Activated effector memory CD4-positive, alpha-beta T cell treated with anti-CD3 and anti-CD28 coated beads, Interleukin-2, amount 50 U/mL, for 16 hours (primary cell): ENCODE measurements around the gene PXDN.
"Not testable (repeated sequence)": the region's sequence is repeated elsewhere in the genome, so short reads cannot be mapped to it uniquely, and the experiment has no call there.

Source experiments
- DNase-seq: peaks from one replicate; pipeline ENCODE4 v3.0.0-alpha.2; 2020

PXDN gene

DNA sequence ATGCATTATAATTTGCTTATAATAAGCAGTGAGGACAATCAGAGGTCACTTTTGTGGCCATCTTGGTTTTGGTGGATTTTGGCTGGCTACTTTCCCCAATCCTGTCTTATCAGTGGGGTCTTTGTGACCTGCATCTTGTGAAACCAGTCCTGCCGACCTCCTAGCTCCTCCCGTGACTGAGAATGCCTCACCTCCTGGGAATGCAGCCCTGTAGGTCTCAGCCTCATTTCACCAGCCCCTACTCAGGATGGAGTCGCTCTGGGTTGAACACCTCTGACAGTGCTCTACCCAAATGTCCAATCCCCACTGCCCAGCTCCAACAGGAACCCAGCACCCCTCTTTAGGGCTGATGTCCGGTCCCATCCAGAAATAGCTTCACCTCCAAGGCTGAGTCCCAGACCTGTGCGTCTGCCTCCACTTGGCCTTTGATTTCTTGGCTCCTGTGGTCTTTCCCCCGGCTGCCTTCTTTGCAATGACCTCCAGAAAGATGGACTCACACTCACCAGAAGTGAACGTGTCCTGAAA lies 31.3 kb upstream of the PXDN start:
- no peak for DNase-seq

DNA sequence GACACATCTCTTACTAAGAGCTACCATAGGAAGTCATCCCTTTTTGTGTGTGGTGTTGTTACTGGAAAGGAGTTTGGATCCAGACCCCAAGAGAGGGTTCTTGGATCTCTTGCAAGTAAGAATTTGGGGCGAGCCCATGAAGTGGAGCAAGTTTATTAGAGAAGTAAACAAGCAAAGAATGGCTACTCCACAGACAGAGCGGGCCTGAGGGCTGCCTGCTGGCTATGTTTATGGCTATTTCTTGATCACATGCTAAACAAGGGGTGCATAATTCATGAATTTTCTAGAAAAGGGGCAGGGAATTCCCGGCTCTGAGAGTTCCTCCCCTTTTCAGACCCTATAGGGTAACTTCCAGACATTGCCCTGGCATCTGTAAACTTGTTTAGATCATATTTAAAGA lies 30.6 kb upstream of the PXDN start:
- no peak for DNase-seq

DNA sequence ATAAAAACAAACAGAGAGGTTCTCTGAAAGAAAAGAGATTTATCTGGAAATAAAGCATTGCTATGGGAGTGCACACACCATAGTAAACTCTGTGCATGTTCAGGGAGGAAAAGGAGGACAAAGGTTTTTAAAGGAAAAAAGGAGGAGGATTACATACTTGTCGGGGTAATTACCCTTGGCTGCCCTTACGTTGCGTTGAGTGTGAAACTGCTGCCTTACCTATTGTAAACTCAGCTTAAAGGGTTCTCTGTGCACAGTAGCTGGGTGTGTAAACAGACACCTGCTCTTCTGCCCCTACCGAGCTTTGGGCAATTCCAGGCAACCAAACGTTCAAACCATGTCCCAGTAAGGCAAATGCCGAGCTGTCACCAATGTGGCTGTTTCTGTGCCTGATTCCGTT lies 29.6 kb upstream of the PXDN start:
- peak; percentile 38 for DNase-seq

DNA sequence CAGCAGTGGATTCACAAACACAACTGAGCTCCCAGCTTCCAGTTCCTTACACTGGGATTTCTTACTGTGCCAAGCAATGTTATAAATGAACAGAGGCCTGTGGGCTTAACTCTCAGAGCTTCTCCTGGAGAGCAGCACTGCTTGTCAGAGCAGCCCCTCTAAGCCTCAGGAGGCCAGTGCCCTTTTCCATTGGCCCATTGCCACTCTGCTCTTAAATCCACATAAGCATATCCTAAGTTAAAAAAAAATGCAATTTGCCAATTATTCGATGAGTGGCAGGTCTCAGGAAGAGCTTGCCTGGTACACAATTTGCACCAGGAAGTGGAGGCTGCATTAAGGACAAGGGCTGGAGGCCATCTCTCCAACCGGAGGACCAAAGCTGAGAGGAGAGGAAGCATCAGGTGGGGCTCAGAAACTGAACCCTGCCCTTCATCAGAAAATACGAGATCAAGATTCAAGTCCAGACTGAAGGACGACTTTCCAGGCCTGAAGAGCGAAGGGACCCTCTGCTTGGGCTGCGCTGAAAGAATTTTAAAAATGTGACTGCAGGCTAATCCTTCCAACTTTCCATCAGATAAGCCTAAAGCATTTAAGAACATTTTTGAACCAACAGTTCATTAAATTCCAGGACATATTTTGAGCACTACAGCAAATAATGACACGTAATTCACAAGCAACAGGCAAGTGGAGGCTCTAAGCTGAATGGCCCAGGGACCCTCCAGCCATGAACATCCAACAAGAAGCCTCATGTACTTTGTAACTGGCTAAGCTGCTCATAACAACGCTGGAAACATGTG lies 28.4 kb upstream of the PXDN start:
- DNase-seq, result no peak

DNA sequence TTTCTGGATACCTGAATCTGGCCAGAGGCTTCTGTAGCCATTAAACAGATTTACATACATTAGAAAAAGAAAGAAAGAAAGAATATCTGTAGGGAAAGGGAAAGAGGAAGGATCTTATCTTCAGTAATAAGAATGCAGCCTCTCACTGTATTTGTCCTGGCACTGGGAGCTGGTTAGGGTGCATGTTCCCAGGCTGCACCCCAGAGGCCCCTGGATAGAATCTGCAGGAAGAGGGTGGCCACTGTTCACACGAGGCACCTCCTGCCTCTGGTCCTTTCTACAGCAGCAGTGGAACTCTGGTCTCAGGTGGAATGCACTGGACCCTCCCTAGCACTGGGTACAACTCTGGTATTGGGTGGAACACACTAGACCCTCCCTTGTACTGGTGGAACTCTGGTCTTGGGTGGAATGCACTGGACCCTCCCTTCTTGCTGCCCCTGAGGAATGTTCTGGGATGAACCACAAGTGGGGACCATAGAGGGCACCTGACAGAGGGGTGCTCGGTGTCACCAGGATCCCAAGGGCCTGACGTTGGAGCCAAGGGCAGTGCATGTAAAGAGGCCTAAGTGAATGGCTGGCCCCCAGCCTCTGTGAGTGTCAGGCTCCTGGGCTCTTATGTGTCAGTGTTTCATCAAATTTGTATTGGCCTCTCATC lies 27.4 kb upstream of the PXDN start:
- DNase-seq, result peak; percentile 39

DNA sequence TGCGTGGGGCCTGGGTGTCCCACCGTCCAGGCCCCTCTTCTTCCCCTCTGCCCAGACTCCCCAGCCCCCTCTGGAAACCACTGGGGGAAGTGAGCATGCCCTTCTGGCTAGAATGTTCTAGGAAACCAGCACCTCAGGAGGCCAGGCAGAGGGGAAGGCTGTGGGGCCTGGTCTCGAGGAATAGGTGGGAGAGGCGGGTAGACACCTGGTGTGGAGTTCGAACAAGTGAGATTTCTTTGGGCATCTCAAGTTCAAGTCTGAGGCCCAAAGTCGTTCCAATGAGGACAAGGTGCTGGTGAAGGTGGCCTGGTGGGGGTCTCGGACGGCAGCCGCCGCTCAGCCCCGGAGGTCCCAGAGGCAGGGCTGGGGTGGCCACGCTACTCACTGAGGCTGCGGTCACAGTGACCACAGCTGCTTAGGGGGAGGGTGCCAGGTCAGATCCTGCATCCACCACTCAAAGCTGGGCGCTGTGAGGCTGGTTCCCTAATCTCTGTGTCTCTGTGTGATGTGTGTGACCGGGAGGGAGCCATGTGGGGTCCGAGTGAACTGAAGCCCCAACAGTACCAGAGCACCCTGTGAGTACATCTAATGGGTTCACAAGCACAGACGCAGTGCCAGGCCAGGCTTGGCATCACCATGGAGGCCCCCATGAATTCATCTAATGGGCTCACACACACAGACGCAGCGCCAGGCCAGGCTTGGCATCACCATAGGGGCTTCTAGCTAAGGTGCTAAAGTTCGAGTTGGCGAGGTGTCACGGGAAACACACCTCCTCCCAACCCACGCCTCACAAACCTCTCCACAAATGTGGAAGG lies 26.5 kb upstream of the PXDN start:
- DNase-seq, result peak; percentile 48

DNA sequence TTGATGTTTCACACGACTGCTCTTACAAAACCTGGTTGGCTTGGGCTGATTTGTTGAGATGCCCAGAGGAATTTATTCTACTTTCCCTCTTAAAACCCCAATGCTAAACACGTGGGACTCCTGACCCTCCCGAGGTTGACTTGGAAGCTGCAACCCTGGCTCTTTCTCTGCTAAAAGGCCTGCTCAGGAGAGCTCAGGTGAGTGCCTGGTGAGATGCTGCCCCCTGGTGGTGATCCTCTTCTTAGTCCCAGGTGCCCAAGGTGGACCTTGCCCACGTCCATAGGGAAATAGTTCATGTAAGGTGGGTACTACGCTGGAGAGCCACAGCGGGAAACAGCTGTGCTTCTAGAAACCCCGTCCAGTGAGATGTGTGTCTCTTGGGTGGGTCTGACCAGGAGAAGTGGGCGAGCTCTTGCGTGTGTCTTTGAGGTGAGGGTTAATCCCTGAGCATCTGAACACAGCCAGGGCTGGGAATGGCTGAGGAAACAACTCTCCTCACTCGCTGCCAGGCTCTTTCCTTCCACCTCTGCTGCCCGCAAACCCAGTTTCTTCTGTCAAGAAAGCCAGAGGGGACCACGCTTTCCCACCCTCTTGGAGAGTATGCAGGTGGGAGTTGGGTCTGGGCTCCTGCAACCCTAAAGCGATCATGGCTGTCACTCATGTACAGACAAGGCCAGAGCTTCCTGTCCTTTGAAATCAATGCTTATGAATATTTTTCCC lies 25.5 kb upstream of the PXDN start:
- peak; percentile 78 for DNase-seq

DNA sequence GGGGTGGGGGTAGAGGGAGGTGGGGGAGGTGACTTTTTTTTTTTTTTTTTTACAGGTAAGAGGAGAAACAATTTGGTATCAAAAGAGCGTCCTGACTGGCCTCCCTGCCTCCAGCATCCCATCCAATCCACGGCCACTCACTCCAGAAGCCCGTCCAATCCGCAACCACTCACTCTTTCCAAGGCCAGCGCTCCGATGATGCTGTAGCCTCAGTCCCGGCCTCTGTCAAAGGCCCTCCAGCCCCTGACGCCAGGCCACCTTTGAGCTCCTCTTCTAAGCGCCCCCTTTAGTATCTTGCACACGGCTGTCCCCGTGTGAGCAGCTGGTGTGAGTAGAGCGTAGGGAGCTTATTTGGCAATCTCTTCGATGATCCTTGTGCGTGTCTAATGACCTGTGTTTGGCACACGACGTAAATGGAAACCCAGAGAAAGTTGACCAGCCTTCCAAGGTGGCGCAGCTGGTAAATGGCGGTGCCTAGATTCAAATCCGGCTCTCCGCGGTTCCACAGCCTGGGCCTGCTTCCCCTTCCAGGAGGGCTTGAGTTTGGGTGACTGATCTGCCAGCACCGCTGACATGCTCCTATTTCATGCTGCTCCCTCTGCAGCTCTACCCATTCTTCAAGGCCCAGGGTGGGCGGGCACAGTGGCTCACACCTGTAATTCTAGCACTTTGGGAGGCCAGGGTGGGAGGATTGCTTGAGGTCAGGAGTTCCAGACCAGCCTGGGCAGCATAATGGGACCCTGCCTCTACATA lies 23.8 kb upstream of the PXDN start:
- peak; percentile 25 for DNase-seq

DNA sequence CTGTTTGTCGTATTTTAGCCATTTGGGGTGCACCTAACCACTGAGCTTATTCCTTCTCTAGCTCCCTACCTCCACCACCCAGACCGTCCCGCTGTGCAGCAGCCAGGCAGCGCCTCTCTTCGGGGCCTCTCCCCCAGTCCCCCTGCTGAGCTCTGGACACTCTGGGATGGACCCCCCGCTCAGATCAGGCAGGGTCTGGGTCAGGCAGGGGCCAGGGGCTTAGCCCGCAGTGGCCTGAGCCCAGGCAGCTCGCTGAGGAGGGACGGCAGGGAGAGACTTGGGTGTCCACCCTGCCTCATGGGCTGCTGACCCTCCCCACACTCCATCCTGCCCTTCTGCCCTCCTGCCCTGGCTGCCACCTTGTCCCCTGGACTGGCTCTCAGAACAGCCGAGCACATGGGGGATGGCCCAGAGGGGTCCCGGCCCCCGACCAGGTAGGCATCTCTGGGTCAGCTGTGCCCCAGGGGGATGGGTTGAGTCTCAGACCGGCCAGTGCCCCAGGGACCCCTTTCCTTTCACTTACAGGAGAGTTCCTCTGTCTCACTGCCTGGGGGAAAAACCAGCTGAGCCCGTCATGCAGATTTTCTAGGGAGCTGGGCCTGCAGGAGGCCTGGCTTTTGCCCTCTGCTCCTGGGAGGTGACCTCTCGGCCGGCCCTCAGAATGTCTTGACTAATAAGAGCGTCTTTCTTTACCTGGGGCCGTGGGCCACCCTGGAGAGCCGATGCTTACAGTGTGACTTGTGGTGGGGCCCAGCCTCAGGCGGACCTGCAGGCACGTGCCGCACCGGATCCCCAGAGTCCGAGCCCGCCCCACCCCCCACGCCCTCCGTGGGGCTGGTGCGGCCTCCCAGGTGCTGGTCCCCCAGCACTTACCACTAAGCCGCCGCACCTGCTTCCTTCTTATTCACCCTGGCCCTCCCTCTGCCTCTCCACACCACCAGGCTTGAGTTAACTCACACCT lies 22.8 kb upstream of the PXDN start:
- peak; percentile 60 for DNase-seq

DNA sequence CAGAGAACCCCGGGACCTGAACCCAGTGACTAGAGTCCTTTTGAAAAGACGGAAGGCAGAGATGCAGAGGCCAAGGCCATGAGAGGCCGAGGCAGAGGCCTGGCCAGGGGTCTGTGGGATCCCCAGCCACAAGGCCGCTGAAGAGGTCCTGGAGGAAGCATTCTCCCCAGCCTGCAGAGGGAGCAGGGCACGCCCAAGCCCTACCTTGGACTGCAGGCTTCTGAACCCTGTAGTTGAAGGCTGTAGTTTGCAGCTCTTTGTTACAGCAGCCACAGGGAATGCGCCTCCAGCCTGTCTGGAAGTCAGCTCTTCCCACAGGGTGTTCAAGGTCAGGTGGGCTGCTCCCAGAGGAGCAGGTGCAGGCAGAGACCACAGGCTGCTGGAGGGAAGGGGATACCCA lies 22.1 kb upstream of the PXDN start:
- peak; percentile 58 for DNase-seq

DNA sequence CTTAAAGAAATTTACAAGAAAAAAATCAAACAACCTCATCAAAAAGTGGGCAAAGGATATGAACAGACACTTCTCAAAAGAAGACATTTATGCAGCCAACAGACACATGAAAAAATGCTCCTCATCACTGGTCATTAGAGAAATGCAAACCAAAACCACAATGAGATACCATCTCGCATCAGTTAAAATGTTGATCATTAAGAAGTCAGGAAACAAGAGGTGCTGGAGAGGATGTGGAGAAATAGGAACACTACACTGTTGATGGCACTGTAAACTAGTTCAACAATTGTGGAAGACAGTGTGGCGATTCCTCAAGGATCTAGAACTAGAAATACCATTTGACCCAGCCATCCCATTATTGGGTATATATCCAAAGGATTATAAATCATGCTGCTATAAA lies 20.9 kb upstream of the PXDN start:
- not testable (repeated sequence) for DNase-seq

DNA sequence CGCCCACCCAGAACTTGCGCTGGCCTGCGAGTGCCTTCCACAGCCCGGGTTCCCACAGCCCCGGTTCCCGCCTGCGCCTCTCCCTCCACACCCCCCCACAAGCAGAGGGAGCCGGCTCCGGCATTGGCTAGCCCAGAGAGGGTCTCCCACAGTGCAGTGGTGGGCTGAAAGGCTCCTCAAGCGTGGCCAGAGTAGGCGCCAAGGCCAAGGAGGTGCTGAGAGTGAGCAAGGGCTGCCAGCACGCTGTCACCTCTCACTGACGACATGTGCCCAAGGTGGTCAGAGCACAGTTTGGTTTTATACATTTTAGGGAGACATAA lies 15.3 kb upstream of the PXDN start:
- no peak for DNase-seq

DNA sequence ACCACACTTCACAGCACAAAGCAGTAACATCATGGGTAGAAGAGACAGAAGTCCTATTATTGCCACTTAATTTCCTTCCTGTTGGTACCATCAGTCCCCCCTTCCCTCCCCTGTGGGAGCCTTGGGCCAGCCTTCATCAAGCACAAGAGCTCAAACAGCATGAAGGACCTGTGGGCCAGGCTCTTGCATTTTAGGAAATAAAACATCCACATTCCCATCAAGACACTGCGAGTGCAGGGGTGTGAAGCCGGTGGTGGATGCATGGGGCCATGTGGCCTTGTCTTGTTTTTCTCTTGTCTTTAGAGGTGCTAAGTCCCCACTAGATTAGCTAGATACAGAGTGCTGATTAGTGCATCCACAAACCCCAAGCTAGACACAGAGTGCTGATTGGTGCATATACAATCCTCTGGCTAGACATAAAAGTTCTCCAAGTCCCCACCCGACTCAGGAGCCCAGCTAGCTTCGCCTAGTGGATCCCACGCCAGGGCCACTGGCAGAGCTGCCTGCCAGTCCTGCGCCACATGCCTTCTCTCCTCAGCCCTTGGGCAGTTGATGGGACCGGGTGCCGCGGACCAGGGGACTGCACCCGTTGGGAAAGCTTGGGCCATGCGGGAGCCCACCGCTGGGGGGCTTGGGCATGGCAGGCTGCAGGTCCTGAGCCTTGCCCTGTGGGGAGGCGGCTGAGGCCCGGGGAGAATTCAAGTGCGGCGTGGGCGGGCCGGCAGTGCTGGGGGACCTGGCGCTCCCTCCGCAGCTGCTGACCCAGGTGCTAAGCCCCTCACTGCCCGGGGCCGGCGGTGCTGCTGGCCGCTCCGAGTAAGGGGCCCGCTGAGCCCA lies 14.7 kb upstream of the PXDN start:
- no peak for DNase-seq

DNA sequence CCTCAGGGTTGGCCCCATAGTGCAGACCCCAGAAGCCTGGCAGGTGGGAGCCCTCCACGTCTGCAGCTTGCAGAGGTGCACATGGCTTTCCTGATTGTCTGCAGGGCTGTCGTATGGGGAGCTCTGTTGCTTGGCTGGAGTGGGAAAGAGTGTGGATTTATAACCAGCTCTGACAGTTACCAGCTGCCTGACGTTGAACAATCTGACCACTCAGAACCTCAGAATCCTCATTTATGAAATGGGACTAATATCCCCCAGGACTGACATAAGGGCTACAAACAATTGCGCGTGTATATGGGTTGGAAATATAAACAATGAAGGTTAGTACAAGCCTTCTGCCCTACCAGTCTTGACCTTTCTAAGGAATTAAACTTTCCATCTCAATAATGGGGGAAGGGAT lies 13.9 kb upstream of the PXDN start:
- DNase-seq, result no peak

DNA sequence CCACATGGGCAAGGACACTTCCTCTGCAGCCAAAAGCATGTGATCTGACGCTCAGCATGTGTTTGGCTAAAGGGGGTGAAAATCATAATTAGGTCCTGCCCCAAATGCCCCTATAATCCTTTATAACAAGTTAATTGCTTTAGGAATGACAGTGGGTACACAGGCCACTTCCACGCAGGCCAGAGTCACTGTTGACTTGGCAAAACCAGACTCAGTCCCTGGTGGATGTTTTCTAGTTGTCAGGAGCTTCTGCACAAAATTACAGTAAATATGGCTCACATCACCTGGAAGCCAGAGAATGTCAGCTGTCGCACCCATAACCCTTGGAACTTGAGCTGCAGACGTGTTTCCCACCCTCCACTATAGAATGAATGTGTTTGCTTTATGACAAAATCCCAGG lies 13.3 kb upstream of the PXDN start:
- no peak for DNase-seq

DNA sequence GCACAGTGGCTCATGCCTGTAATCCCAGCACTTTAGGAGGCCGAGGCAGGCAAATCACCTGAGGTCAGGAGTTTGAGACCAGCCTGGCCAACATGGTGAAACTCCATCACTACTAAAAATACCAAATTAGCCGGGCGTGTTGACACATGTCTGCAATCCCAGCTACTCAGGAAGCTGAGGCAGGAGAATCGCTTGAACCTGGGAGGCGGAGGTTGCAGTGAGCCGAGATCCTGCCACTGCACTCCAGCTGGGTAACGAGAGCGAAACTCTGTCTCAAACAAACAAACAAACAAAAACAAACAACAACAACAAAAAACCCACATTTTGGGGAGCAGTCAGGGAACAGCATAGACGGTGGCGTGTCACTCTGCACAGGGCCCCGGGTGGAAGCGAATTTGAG lies 12.8 kb upstream of the PXDN start:
- not testable (repeated sequence) for DNase-seq

DNA sequence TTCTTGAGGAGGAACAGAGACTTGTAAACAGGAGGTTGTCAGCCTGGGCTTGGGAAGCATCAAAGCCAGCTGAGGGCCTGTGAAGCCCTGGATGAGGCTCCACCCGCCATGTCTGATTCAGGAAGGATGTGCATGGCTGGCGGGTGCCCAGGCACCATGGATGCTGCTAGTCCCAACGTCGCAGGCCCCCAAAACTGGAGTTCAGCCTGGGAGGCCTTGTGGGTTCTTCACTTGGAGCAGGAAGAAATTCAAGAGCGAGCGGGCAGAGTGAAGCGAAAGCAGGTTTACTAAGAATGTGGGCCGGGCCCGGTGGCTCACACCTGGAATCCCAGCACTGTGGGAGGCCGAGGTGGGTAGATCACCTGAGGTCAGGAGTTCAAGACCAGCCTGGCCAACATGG lies 12.1 kb upstream of the PXDN start:
- DNase-seq, result no peak

DNA sequence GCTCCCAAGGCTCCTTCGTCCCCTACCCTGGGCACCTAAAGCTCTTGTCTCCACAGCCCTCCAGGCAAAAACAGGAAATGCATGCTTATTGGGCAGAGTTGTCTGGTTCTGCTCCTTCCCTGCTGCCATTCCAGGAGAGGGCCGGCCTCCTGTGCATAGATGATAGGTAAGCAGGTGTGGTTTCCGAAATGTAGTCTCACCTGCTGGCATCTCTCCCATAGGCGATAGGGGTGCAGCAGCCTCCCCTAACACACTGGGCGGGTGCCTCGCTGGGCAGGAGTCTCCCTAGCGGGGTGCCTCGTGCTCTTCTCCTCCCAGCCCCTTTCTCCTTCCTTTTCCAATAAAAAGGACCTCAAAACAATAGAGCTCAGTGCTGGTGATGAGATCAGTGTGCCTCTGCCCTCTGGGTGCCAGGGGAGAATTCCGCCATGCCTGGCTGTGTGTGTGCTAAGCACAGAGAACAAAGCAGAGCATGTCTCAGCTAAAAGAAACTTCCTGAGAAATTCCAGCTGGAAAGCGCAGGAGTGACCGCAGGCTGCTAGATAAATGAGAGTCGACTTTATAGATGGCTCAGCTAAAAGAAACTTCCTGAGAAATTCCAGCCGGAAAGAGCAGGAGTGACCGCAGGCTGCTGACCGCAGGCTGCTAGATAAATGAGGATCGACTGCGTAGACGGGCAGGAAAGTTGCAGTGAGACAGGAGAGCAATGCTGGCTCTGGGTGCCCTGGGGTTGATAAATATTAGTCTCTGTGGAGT lies 11.3 kb upstream of the PXDN start:
- DNase-seq, result no peak

DNA sequence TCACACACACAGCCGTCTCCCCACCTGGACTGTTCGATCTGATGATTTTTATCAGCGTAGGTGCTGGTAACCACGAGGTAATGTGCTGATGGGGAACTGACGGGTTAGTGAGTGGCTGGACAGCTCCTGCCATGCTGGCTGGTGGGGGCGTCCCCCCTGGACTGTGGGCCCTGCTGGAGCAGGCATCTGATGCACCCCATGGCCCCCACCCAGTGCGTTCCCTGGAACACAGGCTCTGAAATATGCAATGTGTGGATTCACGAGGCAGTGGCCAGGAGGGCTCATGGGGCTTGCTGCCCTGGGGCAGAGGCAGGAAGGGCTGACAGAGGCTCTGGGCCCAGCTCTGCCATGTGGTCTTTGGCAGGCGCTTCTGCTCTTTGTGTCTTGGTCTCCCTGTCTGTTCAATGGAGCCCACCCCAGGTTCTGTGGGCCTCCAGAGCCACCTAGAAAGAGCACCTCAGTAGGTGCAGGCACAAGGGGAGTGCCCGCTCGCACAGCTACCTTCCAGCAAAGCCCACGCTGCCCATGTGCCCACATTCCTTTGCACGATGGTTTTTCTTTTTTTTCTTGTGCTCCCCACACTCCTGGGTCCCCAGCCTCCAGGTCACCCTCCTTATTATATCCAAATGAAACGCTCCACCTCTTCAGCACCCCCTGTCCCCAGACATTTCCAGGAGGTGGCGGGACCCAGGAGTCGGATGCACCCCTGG lies 10.3 kb upstream of the PXDN start:
- DNase-seq, result no peak
